Mononuclear cell (primary cell): ENCODE measurements around the gene ABHD15. TPM values are rescaled to one million over a fixed set of nuclear protein-coding genes. Genes with fewer than 3 reads are reported as not detected.
A peak's percentile ranks its signal among the peaks of the same experiment; 100 is the strongest.
"Not testable (repeated sequence)": the region's sequence is repeated elsewhere in the genome, so short reads cannot be mapped to it uniquely, and the experiment has no call there.

Experiments
- H3K27me3 ChIP-seq: 2 replicates; pipeline ENCODE4 v1.6.0; 2011; ENCODE audit warnings: low read length, control low read depth; ENCODE audit not compliant: insufficient read depth
- H3K4me1 ChIP-seq: 2 replicates; pipeline ENCODE4 v1.5.1; 2011; ENCODE audit warnings: mild to moderate bottlenecking, low read length, control low read depth; ENCODE audit not compliant: insufficient read depth
- H3K4me3 ChIP-seq: 2 replicates; pipeline ENCODE4 v1.5.1; 2011; ENCODE audit warnings: mild to moderate bottlenecking, low read length, moderate library complexity
- H3K9me3 ChIP-seq: 2 replicates; pipeline ENCODE4 v1.5.1; 2011; ENCODE audit warnings: low read depth, mild to moderate bottlenecking, control low read depth, low read length
- total RNA-seq: library from RNA; depleted of rRNA; stranded (reverse); fragments of >200 nt; gene quantifications from one replicate; pipeline ENCODE4 v1.2.3, GENCODE V29; 2012

Gene ABHD15
- total RNA-seq, 1 donor, result 8.9 TPM

GRCh38 chr17:29568331-29569244, 1.8 kb upstream of the ABHD15 start, which contains the start of gene TP53I13:
Gene TP53I13, plus strand, starts transcription at chr17:29568701. Its CDS starts 58 bp downstream, at chr17:29568759.
- Histone ChIP-seq H3K27me3 (no peaks in the 10 kb centered on the region), H3K4me1 (peaks cover 51% of the 10 kb centered on the region), H3K9me3 (no peaks in the 10 kb centered on the region), H3K4me3 (peak within 1 kb of the TSS; percentile 62)

- Histone ChIP-seq H3K27me3 (no peaks in the 10 kb centered on the region), H3K4me3 (peak overlapping the region; percentile 62), H3K9me3 (no peaks in the 10 kb centered on the region), H3K4me1 (peaks cover 51% of the 10 kb centered on the region)
These were observed 905 bp upstream of the ABHD15 start for GRCh38 chr17:29567554-29568330.

- peaks cover 55% of the 10 kb centered on the region for H3K4me1 ChIP-seq
These were observed 392 bp upstream of the ABHD15 start for GRCh38 chr17:29567304-29567553.

GRCh38 chr17:29565643-29566472, 979 bp downstream of the ABHD15 start:
- peaks cover 68% of the 10 kb centered on the region for H3K4me1 ChIP-seq
- peak overlapping the region; percentile 62 for H3K4me3 ChIP-seq
- H3K27me3 ChIP-seq, result no peaks in the 10 kb centered on the region

More at GRCh38 chr17:29567304-29567553, 392 bp upstream of the ABHD15 start:
- Histone ChIP-seq H3K9me3 (no peaks in the 10 kb centered on the region), H3K27me3 (no peaks in the 10 kb centered on the region), H3K4me3 (peak overlapping the region; percentile 62)

GRCh38 chr17:29563816-29564215, 3.0 kb downstream of the ABHD15 start:
- Histone ChIP-seq H3K4me1 (peaks cover 80% of the 10 kb centered on the region), H3K27me3 (no peaks in the 10 kb centered on the region)

More at GRCh38 chr17:29565643-29566472, 979 bp downstream of the ABHD15 start:
- no peaks in the 10 kb centered on the region for H3K9me3 ChIP-seq

GRCh38 chr17:29562615-29563014, 4.2 kb downstream of the ABHD15 start:
- Histone ChIP-seq H3K27me3 (no peaks in the 10 kb centered on the region), H3K4me3 (no peak overlapping the region), H3K4me1 (peaks cover 76% of the 10 kb centered on the region), H3K9me3 (no peaks in the 10 kb centered on the region)

More at GRCh38 chr17:29563816-29564215, 3.0 kb downstream of the ABHD15 start:
- no peak overlapping the region for H3K4me3 ChIP-seq
- no peaks in the 10 kb centered on the region for H3K9me3 ChIP-seq

GRCh38 chr17:29561554-29562517, 5.0 kb downstream of the ABHD15 start:
- Histone ChIP-seq H3K9me3 (no peaks in the 10 kb centered on the region), H3K4me1 (peaks cover 83% of the 10 kb centered on the region), H3K27me3 (no peaks in the 10 kb centered on the region), H3K4me3 (no peak overlapping the region)

GRCh38 chr17:29560316-29560715, 6.5 kb downstream of the ABHD15 start:
- H3K27me3 ChIP-seq, result no peaks in the 10 kb centered on the region
- H3K4me3 ChIP-seq, result no peak overlapping the region
- peaks cover 77% of the 10 kb centered on the region for H3K4me1 ChIP-seq
- H3K9me3 ChIP-seq, result no peaks in the 10 kb centered on the region

- H3K4me1 ChIP-seq, result peaks cover 70% of the 10 kb centered on the region
- no peak overlapping the region for H3K4me3 ChIP-seq
- no peaks in the 10 kb centered on the region for H3K27me3 ChIP-seq
- H3K9me3 ChIP-seq, result no peaks in the 10 kb centered on the region
These were observed 7.2 kb downstream of the ABHD15 start for GRCh38 chr17:29559640-29560039.

GRCh38 chr17:29558139-29558538, 8.7 kb downstream of the ABHD15 start:
- H3K9me3 ChIP-seq, H3K27me3 ChIP-seq, H3K4me3 ChIP-seq: not testable (repeated sequence)
- H3K4me1 ChIP-seq, result peaks cover 57% of the 10 kb centered on the region

GRCh38 chr17:29557739-29558116, 9.1 kb downstream of the ABHD15 start:
- H3K4me3 ChIP-seq, result no peak overlapping the region
- no peaks in the 10 kb centered on the region for H3K27me3 ChIP-seq
- H3K4me1 ChIP-seq, result peaks cover 53% of the 10 kb centered on the region
- no peaks in the 10 kb centered on the region for H3K9me3 ChIP-seq

GRCh38 chr17:29557085-29557738, 9.6 kb downstream of the ABHD15 start:
- peaks cover 48% of the 10 kb centered on the region for H3K4me1 ChIP-seq
- no peaks in the 10 kb centered on the region for H3K27me3 ChIP-seq
- H3K9me3 ChIP-seq, result no peaks in the 10 kb centered on the region
- H3K4me3 ChIP-seq, result no peak overlapping the region

GRCh38 chr17:29555840-29556239, 11.0 kb downstream of the ABHD15 start:
- H3K9me3 ChIP-seq, result no peaks in the 10 kb centered on the region
- H3K4me3 ChIP-seq, result no peak overlapping the region
- peaks cover 34% of the 10 kb centered on the region for H3K4me1 ChIP-seq
- H3K27me3 ChIP-seq, result no peaks in the 10 kb centered on the region
